Sigmoid colon (tissue), 7 donors: Measurements from ENCODE around the gene MCOLN2. TPM values are rescaled to one million over a fixed set of nuclear protein-coding genes. Genes with fewer than 3 reads are reported as not detected.

Source experiments
- DNase-seq: peaks from one replicate; pipeline ENCODE4 v3.0.0-alpha.2; 2019
- H3K27ac ChIP-seq, 4 donors: fragments of 200-600 bp; sonication (generic); one replicate each; pipeline ENCODE4 v1.5.1; 2016 to 2019; ENCODE audit warnings: mild to moderate bottlenecking in 1 of 4
- H3K27me3 ChIP-seq, 3 donors: fragments of 200-600 bp; sonication (generic); one replicate each; pipeline ENCODE4 v1.5.1; 2019; ENCODE audit warnings: mild to moderate bottlenecking in 1 of 3
- H3K36me3 ChIP-seq, 4 donors: fragments of 200-600 bp; sonication (generic); one replicate each; pipeline ENCODE4 v1.5.1; 2016 to 2019
- H3K4me1 ChIP-seq, 4 donors: fragments of 200-600 bp; sonication (generic); one replicate each; pipeline ENCODE4 v1.5.1; 2017 to 2019
- H3K4me3 ChIP-seq, 4 donors: fragments of 200-600 bp; sonication (generic); one replicate each; pipeline ENCODE4 v1.5.1; 2017 to 2019; ENCODE audit warnings: mild to moderate bottlenecking in 2 of 4, moderate library complexity in 1 of 4
- H3K9me3 ChIP-seq, 4 donors: fragments of 200-600 bp in 3 of 4; sonication (generic) in 3 of 4; one replicate each; pipeline versions ENCODE4 v1.5.1 to v1.6.1; 2013 to 2019
- EP300 ChIP-seq, 4 donors: sonication (generic); formaldehyde crosslinking; IDR thresholded peaks; one replicate each; pipeline ENCODE4 v1.6.1; 2017; ENCODE audit warnings: antibody characterized with exemption in 4 of 4
- POLR2A ChIP-seq, 2 donors: fragments of 450-650 bp; IDR thresholded peaks; one replicate each; pipeline ENCODE4 v1.6.1; 2016; ENCODE audit warnings: antibody characterized with exemption in 2 of 2, mild to moderate bottlenecking in 2 of 2, moderate library complexity in 2 of 2
- POLR2AphosphoS5 ChIP-seq, 4 donors: sonication (generic); formaldehyde crosslinking; IDR thresholded peaks; one replicate each; pipeline ENCODE4 v1.6.1; 2017; ENCODE audit warnings: antibody characterized with exemption in 4 of 4
- WGBS, 2 donors: extraction: QIAGEN DNeasy Blood & Tissue Kit; methylation state at CpG; one replicate each; pipeline ENCODE4 v1.1.7; 2013; 5-methylcytosine and 5-hydroxymethylcytosine counted together
- intact Hi-C: fragments of 100-400 bp; cut with DNase I; formaldehyde crosslinking; loops from one replicate; pipeline ENCODE4 v1.15.1; 2023
- polyA plus RNA-seq, 3 donors: library from polyadenylated mRNA; stranded (reverse); fragments of 200-250 nt; gene quantifications; one replicate each; pipeline ENCODE4 v1.2.3, GENCODE V29; 2013
- total RNA-seq, 4 donors: library from RNA; depleted of rRNA; stranded (reverse); fragments of >200 nt; gene quantifications; one replicate each; pipeline ENCODE4 v1.1.0, GENCODE V29; 2016
- TF ChIP-seq, protein P1 (sequence below), 4 experiments: fragments of 450-650 bp in 3 of 4; fragments of 200-600 bp in 1 of 4; IDR thresholded peaks; one replicate each; pipeline ENCODE4 v1.5.1; 2016 to 2019; ENCODE audit warnings: antibody characterized with exemption in 4 of 4, mild to moderate bottlenecking in 3 of 4, moderate library complexity in 2 of 4
- donor health status: healthy with polysubstance abuse.
- donor health status: Bipolar disorder and iron deficiency.
- donor health status: healthy.

The MCOLN2 gene
- 10 to 100 TPM in 1 of 4 donors, 1 to 10 TPM in 1, under 1 TPM in 2; 0.54 to 12.5 (median 1.0) TPM for total RNA-seq
- polyA plus RNA-seq: 10 to 100 TPM in 1 of 3 donors, 1 to 10 TPM in 2; 4.9 to 15.0 (median 6.0) TPM

DNA sequence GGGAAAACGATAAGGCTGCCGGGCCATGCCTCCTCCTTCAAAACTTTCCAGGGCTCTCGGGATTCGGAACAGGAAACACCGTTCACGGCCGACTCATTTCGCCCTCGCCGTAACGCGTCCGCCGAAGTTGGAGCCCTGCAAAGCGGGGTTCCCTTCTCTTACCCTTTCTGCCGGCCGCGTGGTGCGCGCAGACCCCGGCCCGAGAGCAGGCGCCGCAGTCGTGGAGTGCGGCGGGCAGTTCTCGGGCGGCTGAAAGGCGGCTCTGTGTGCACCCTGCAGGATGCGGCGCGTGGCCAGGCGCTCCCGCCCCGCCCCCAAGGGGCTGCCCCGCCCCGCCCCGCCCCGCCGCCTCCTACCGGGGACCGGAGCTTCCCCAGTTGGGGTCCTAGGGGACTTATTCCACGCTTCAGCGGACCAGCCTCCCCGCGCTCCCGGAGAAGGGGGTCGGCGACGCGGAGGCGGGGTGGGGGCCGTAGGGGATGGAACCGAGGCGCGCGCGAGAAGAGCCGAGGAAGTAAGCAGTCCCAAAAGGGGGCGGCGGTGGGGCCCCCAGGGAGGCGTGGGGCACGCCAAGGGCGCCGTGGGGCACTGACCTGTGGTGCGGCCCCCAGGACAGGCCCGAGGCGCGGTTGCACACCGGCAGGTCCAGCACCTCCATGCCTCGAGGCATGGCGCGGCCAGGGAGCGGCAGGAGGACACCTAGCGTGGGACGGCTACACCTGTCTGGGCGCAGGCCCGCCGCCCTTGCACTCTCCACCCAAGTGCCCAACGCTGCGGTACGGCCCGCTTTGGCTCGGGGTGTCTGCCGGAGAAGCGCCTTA is at the start of gene MCOLN2:
TSS of gene MCOLN2 (minus strand) at position 268 of the 821 bp plus-strand sequence. CDS start at position 27, 241 bp downstream.
- intact Hi-C loops: no loop called here
- TF ChIP-seq EP300 (IDR thresholded peaks at IDR 0.05): no peak
- TF ChIP-seq POLR2AphosphoS5 (IDR thresholded peaks at IDR 0.05): no peak
- Histone ChIP-seq H3K4me3 (peak within 1 kb of the TSS; percentile 20 to 59 (median 56)), H3K27me3 (peaks cover 12 to 64% (median 21%) of the 10 kb centered on the region in 3 donors), H3K9me3 (no peaks in the 10 kb centered on the region), H3K27ac (no peak within 1 kb of the TSS), H3K4me1 (peaks cover 0 to 25% (median 22%) of the 10 kb centered on the region in 4 donors), H3K36me3 (no peaks in the 10 kb centered on the region)
- WGBS, 2 donors: 0 to 1% methylated on average over 87 of the region's 87 CpGs
- no peak for DNase-seq

DNA sequence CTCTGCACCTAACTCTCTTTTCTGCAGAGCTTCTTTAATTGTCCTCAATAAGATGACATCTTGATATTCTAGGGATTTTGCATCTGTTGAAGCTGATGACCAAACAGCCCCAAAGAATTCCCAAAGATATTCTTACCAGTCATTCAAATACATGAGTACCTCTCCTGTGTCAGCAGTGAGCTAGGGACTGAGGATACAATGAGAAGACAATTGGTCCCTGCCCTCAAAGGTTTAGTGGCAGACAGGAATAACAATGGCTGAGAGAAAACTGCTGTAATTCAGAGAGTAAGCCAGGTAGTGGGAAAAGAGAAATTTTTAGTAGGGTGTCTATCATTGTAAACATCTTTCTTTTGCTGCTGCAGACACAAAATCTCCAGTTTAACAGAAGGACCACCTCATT is 45.5 kb upstream of the MCOLN2 start:
- peaks cover 2 to 25% (median 6%) of the 10 kb centered on the region in 3 donors for H3K27me3 ChIP-seq
- no peak for TF ChIP-seq POLR2A (IDR thresholded peaks at IDR 0.05)
- no peak for TF ChIP-seq POLR2AphosphoS5 (IDR thresholded peaks at IDR 0.05)
- TF ChIP-seq, protein P1, sequence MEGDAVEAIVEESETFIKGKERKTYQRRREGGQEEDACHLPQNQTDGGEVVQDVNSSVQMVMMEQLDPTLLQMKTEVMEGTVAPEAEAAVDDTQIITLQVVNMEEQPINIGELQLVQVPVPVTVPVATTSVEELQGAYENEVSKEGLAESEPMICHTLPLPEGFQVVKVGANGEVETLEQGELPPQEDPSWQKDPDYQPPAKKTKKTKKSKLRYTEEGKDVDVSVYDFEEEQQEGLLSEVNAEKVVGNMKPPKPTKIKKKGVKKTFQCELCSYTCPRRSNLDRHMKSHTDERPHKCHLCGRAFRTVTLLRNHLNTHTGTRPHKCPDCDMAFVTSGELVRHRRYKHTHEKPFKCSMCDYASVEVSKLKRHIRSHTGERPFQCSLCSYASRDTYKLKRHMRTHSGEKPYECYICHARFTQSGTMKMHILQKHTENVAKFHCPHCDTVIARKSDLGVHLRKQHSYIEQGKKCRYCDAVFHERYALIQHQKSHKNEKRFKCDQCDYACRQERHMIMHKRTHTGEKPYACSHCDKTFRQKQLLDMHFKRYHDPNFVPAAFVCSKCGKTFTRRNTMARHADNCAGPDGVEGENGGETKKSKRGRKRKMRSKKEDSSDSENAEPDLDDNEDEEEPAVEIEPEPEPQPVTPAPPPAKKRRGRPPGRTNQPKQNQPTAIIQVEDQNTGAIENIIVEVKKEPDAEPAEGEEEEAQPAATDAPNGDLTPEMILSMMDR (IDR thresholded peaks at IDR 0.05): no peak
- no peak for TF ChIP-seq EP300 (IDR thresholded peaks at IDR 0.05)
- H3K9me3 ChIP-seq: no peaks in the 10 kb centered on the region
- no peaks in the 10 kb centered on the region for H3K4me1 ChIP-seq
- DNase-seq: no peak
- no peak overlapping the region for H3K4me3 ChIP-seq
- intact Hi-C loops: no loop called here
- no peak overlapping the region for H3K27ac ChIP-seq
- H3K36me3 ChIP-seq: no peaks in the 10 kb centered on the region

DNA sequence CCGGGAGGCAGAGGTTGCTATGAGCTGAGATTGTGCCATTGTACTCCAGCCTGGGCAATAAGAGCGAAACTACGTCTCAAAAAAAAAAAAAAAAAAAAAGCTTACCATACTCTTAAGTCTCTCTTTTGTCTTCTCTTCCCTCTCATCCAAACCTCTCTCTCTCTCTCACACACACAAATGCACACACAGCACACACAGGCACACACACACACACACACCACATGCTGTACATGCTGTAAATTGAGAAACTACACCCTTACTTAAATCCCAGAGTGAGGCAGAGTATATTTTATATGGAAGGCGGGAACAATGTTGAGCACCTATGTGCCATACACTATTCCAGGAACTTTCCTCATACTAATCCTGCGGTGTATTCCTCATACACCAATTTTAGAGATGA is 44.9 kb upstream of the MCOLN2 start:
- DNase-seq: no peak
- no peaks in the 10 kb centered on the region for H3K9me3 ChIP-seq
- no peaks in the 10 kb centered on the region for H3K36me3 ChIP-seq
- H3K27ac ChIP-seq: no peak overlapping the region
- no peak overlapping the region for H3K4me3 ChIP-seq
- H3K4me1 ChIP-seq: no peaks in the 10 kb centered on the region
- WGBS, 2 donors: 90 to 95% methylated on average over 5 of the region's 5 CpGs
- intact Hi-C loops: no loop called here
- H3K27me3 ChIP-seq: peaks cover 0 to 19% (median 0%) of the 10 kb centered on the region in 3 donors
- TF ChIP-seq POLR2A (IDR thresholded peaks at IDR 0.05) (no peak), POLR2AphosphoS5 (IDR thresholded peaks at IDR 0.05) (no peak), EP300 (IDR thresholded peaks at IDR 0.05) (no peak)
- TF ChIP-seq, protein P1 (IDR thresholded peaks at IDR 0.05): no peak

DNA sequence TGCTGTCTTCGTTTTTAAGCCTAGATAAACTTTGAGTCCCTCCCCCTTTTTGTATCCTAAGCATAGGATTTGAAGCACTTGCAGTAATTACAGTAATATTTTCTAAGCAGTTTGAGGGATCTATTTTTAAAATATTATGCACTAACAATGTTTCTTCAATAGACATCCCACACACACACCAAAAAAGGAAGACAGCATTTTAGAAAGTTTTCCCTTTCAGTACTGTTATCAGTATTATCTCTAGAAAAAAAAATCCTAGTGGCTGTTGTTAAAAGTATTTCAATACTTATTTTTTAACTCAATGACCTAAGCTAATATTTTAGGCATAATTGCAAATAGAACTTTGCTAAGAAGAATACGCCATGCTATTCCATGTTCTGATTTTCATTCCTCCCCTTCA is 36.3 kb upstream of the MCOLN2 start:
- no peak for DNase-seq
- 84% methylated on average over 2 of the region's 2 CpGs for WGBS, 2 donors
- Histone ChIP-seq H3K27ac (no peak overlapping the region), H3K27me3 (no peaks in the 10 kb centered on the region), H3K4me3 (no peak overlapping the region), H3K4me1 (no peaks in the 10 kb centered on the region), H3K9me3 (no peaks in the 10 kb centered on the region), H3K36me3 (no peaks in the 10 kb centered on the region)
- TF ChIP-seq POLR2AphosphoS5 (IDR thresholded peaks at IDR 0.05) (no peak), EP300 (IDR thresholded peaks at IDR 0.05) (no peak), POLR2A (IDR thresholded peaks at IDR 0.05) (no peak)
- TF ChIP-seq, protein P1 (IDR thresholded peaks at IDR 0.05): no peak
- intact Hi-C loops: no loop called here

DNA sequence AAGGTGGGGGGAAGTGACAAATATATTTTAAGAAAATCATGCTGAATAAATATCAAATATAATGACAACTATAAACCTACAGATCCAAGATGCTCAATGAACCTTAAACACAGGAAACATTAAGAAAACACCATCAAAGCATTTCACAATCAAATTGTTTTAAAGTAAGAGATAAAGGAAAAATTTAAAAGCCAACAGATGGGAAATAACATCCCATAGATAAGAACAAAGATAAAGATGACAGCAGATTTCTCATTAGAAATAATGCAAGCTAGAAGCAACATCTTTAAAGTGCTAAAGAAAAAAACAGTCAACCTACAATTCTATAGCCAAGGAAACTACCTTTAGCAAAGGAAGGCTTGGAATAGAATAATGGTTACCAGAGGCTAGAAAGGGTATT is 33.6 kb upstream of the MCOLN2 start:
- no peaks in the 10 kb centered on the region for H3K27me3 ChIP-seq
- TF ChIP-seq, protein P1 (IDR thresholded peaks at IDR 0.05): no peak
- no peaks in the 10 kb centered on the region for H3K9me3 ChIP-seq
- intact Hi-C loops: no loop called here
- H3K27ac ChIP-seq: no peak overlapping the region
- H3K36me3 ChIP-seq: no peaks in the 10 kb centered on the region
- no peak overlapping the region for H3K4me3 ChIP-seq
- H3K4me1 ChIP-seq: no peaks in the 10 kb centered on the region
- no peak for DNase-seq
